WTC11 (cell line): ENCODE results near the gene PREB. TPM values are rescaled to one million over a fixed set of nuclear protein-coding genes. Genes with fewer than 3 reads are reported as not detected.

Experiments used
- ATAC-seq: fragments of 200-7000 bp; cut with Tn5 transposase; 2 replicates; pipeline ENCODE4 v1.10.0; 2021; ENCODE audit warnings: mild to moderate bottlenecking, moderate library complexity
- CTCF ChIA-PET: fragments of 300-600 bp; sonication (Branson Sonifier 250); formaldehyde crosslinking; loops from one replicate; lab custom pipeline; 2021; ENCODE audit warnings: antibody characterized with exemption; lab: Charles Lee
- POLR2A ChIA-PET: fragments of 350-600 bp; sonication (Branson Sonifier 250); formaldehyde crosslinking; loops from one replicate; lab custom pipeline; 2021; ENCODE audit warnings: antibody characterized with exemption; lab: Charles Lee
- DNase-seq: peaks from one replicate; pipeline ENCODE4 v3.0.0; 2021; ENCODE audit warnings: low spot score
- H3K27ac Mint-ChIP-seq: 2 replicates; pipeline ENCODE4 v1.8.0; 2021; ENCODE audit warnings: mixed read lengths
- H3K27me3 Mint-ChIP-seq: 2 replicates; pipeline ENCODE4 v1.8.0; 2021; ENCODE audit warnings: low read depth, mild to moderate bottlenecking, moderate library complexity, mixed read lengths
- H3K36me3 Mint-ChIP-seq: 2 replicates; pipeline ENCODE4 v1.8.0; 2021; ENCODE audit warnings: mixed read lengths
- H3K4me1 Mint-ChIP-seq: 2 replicates; pipeline ENCODE4 v1.8.0; 2022; ENCODE audit warnings: mixed read lengths
- H3K4me3 Mint-ChIP-seq: 2 replicates; pipeline ENCODE4 v1.8.0; 2021; ENCODE audit warnings: mild to moderate bottlenecking, moderate library complexity, mixed read lengths
- H3K9me3 Mint-ChIP-seq: 2 replicates; pipeline ENCODE4 v1.8.0; 2021; ENCODE audit warnings: mixed read lengths
- FOXJ3 ChIP-seq: sonication (generic); formaldehyde crosslinking; IDR thresholded peaks from 2 replicates; pipeline ENCODE4 v1.9.0; 2021; ENCODE audit warnings: missing genetic modification reagents, mild to moderate bottlenecking, borderline replicate concordance
- JUN ChIP-seq: sonication (generic); formaldehyde crosslinking; IDR thresholded peaks from 2 replicates; pipeline ENCODE4 v1.8.0; 2023; ENCODE audit warnings: mild to moderate bottlenecking, missing genetic modification reagents
- NR1H2 ChIP-seq: sonication (generic); formaldehyde crosslinking; IDR thresholded peaks from 2 replicates; pipeline ENCODE4 v1.9.0; 2021; ENCODE audit warnings: mild to moderate bottlenecking, moderate library complexity, missing genetic modification reagents
- RELA ChIP-seq: sonication (generic); formaldehyde crosslinking; IDR thresholded peaks from 2 replicates; pipeline ENCODE4 v1.8.1; 2022; ENCODE audit warnings: missing genetic modification reagents, mild to moderate bottlenecking, borderline replicate concordance
- ZBTB21 ChIP-seq: sonication (generic); formaldehyde crosslinking; IDR thresholded peaks from 2 replicates; pipeline ENCODE4 v1.8.1; 2023; ENCODE audit warnings: mild to moderate bottlenecking, missing genetic modification reagents, borderline replicate concordance
- ZNF138 ChIP-seq: sonication (generic); formaldehyde crosslinking; conservative IDR thresholded peaks from 2 replicates; pipeline ENCODE4 v1.8.1; 2022; ENCODE audit warnings: mild to moderate bottlenecking, moderate library complexity, missing genetic modification reagents
- ZNF396 ChIP-seq: fragments of 250-450 bp; sonication (Bioruptor Pico); IDR thresholded peaks from 2 replicates; pipeline ENCODE4 v1.8.0; 2021; ENCODE audit warnings: mild to moderate bottlenecking, moderate library complexity, borderline replicate concordance
- ZNF423 ChIP-seq: fragments of 250-450 bp; sonication (Bioruptor Pico); IDR thresholded peaks from 2 replicates; pipeline ENCODE4 v2.1.2; 2022; ENCODE audit warnings: mild to moderate bottlenecking, moderate library complexity
- total RNA-seq: library from RNA; stranded (reverse); gene quantifications from 3 replicates; pipeline ENCODE4 v1.2.3, GENCODE V29; 2021
- TF ChIP-seq, protein P1 (sequence below): sonication (generic); formaldehyde crosslinking; IDR thresholded peaks from 2 replicates; pipeline ENCODE4 v1.8.0; 2023; ENCODE audit warnings: missing genetic modification reagents
- TF ChIP-seq, protein P2 (sequence below): sonication (generic); formaldehyde crosslinking; IDR thresholded peaks from 2 replicates; pipeline ENCODE4 v1.8.0; 2022; ENCODE audit warnings: missing genetic modification reagents
- TF ChIP-seq, protein P3 (sequence below): sonication (generic); formaldehyde crosslinking; IDR thresholded peaks from 2 replicates; pipeline ENCODE4 v1.8.1; 2022; ENCODE audit warnings: mild to moderate bottlenecking, missing genetic modification reagents, moderate library complexity, borderline replicate concordance
- TF ChIP-seq, protein P4 (sequence below): sonication (generic); formaldehyde crosslinking; IDR thresholded peaks from 2 replicates; pipeline ENCODE4 v1.8.1; 2023; ENCODE audit warnings: mild to moderate bottlenecking, missing genetic modification reagents
- TF ChIP-seq, protein P5 (sequence below): sonication (generic); formaldehyde crosslinking; IDR thresholded peaks from 2 replicates; pipeline ENCODE4 v1.8.1; 2023; ENCODE audit warnings: mild to moderate bottlenecking, moderate library complexity, missing genetic modification reagents

The PREB gene
- total RNA-seq, 1 experiment from 2014 or later, result 69.2 TPM

DNA sequence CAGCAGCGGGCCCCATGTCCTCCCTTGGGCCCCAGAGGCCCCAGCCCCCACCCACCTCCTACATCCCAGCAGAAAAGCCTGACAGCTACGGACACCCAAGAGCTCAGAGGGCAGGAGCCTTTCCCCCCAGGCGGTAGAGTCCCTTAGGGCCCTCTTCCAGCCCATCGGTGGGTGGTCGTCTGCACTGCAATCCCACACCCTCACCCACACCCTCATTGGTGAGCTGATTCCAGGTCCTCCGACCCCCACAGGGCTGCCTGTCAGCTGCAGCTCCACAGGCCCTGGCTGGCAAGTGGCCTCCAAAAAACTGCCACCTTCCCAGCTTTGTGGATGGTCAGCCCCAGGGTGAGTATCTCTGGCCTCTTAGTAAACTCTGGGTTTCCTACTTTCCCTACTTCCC, 24.8 kb upstream of the PREB start:
- no peaks in the 10 kb centered on the region for H3K27me3 Mint-ChIP-seq
- no peak for TF ChIP-seq NR1H2 (CRISPR knock-in tag)
- no peak for TF ChIP-seq ZNF396 (CRISPR knock-in tag)
- TF ChIP-seq JUN (CRISPR knock-in tag), result no peak
- TF ChIP-seq FOXJ3 (CRISPR knock-in tag), result no peak
- TF ChIP-seq, protein P1, sequence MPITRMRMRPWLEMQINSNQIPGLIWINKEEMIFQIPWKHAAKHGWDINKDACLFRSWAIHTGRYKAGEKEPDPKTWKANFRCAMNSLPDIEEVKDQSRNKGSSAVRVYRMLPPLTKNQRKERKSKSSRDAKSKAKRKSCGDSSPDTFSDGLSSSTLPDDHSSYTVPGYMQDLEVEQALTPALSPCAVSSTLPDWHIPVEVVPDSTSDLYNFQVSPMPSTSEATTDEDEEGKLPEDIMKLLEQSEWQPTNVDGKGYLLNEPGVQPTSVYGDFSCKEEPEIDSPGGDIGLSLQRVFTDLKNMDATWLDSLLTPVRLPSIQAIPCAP (CRISPR knock-in tag), result no peak
- no peak overlapping the region for H3K27ac Mint-ChIP-seq
- ChIA-PET CTCF (interaction anchor here (0.8 to 6.6 kb wide), 4 partner anchors 11 to 73 kb away, joined by 3 to 43 read pairs (median 12); partner anchors contain the start of genes KHK and PREB), POLR2A (interaction anchor here (1.0 kb wide), 1 partner anchor 25 kb away, joined by 6 read pairs; the partner anchor contains the start of gene PREB)
- ATAC-seq, result no peak
- H3K4me3 Mint-ChIP-seq, result no peak overlapping the region
- H3K4me1 Mint-ChIP-seq, result peaks cover 3% of the 10 kb centered on the region
- no peaks in the 10 kb centered on the region for H3K9me3 Mint-ChIP-seq
- DNase-seq, result no peak
- no peaks in the 10 kb centered on the region for H3K36me3 Mint-ChIP-seq

DNA sequence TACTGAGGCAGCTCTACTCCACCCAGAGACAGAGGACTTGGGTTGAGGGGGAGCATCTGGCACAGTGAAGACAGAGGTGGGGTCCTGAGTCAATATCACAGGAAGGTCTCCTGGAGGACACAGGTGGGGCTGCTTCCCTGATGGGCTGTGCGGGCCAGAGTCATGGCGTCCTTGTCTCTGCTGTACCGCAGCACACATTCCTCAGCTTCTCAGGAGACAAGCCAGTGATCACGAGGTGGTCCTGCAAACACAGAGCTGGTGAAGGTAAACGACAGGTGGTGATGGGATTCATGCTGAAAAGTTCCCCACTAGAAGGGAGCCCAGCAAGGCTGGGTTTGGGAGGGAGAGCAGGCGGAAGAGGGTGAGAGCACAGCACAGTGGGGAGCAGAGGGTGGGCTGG, 24.0 kb upstream of the PREB start:
- Mint-ChIP-seq H3K4me3 (no peak overlapping the region), H3K27me3 (no peaks in the 10 kb centered on the region), H3K36me3 (no peaks in the 10 kb centered on the region), H3K27ac (no peak overlapping the region), H3K4me1 (peaks cover 3% of the 10 kb centered on the region), H3K9me3 (no peaks in the 10 kb centered on the region)
- peak; percentile 27 for ATAC-seq
- TF ChIP-seq ZBTB21 (CRISPR knock-in tag), result no peak
- TF ChIP-seq RELA (CRISPR knock-in tag), result no peak
- no peak for TF ChIP-seq ZNF423 (CRISPR knock-in tag)
- TF ChIP-seq, protein P2, sequence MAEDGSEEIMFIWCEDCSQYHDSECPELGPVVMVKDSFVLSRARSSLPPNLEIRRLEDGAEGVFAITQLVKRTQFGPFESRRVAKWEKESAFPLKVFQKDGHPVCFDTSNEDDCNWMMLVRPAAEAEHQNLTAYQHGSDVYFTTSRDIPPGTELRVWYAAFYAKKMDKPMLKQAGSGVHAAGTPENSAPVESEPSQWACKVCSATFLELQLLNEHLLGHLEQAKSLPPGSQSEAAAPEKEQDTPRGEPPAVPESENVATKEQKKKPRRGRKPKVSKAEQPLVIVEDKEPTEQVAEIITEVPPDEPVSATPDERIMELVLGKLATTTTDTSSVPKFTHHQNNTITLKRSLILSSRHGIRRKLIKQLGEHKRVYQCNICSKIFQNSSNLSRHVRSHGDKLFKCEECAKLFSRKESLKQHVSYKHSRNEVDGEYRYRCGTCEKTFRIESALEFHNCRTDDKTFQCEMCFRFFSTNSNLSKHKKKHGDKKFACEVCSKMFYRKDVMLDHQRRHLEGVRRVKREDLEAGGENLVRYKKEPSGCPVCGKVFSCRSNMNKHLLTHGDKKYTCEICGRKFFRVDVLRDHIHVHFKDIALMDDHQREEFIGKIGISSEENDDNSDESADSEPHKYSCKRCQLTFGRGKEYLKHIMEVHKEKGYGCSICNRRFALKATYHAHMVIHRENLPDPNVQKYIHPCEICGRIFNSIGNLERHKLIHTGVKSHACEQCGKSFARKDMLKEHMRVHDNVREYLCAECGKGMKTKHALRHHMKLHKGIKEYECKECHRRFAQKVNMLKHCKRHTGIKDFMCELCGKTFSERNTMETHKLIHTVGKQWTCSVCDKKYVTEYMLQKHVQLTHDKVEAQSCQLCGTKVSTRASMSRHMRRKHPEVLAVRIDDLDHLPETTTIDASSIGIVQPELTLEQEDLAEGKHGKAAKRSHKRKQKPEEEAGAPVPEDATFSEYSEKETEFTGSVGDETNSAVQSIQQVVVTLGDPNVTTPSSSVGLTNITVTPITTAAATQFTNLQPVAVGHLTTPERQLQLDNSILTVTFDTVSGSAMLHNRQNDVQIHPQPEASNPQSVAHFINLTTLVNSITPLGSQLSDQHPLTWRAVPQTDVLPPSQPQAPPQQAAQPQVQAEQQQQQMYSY, result no peak
- TF ChIP-seq, protein P3, sequence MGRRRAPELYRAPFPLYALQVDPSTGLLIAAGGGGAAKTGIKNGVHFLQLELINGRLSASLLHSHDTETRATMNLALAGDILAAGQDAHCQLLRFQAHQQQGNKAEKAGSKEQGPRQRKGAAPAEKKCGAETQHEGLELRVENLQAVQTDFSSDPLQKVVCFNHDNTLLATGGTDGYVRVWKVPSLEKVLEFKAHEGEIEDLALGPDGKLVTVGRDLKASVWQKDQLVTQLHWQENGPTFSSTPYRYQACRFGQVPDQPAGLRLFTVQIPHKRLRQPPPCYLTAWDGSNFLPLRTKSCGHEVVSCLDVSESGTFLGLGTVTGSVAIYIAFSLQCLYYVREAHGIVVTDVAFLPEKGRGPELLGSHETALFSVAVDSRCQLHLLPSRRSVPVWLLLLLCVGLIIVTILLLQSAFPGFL (CRISPR knock-in tag), result no peak
- no peak for TF ChIP-seq ZNF138 (CRISPR knock-in tag)
- TF ChIP-seq, protein P4, sequence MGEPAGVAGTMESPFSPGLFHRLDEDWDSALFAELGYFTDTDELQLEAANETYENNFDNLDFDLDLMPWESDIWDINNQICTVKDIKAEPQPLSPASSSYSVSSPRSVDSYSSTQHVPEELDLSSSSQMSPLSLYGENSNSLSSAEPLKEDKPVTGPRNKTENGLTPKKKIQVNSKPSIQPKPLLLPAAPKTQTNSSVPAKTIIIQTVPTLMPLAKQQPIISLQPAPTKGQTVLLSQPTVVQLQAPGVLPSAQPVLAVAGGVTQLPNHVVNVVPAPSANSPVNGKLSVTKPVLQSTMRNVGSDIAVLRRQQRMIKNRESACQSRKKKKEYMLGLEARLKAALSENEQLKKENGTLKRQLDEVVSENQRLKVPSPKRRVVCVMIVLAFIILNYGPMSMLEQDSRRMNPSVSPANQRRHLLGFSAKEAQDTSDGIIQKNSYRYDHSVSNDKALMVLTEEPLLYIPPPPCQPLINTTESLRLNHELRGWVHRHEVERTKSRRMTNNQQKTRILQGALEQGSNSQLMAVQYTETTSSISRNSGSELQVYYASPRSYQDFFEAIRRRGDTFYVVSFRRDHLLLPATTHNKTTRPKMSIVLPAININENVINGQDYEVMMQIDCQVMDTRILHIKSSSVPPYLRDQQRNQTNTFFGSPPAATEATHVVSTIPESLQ (CRISPR knock-in tag), result no peak
- TF ChIP-seq, protein P5, sequence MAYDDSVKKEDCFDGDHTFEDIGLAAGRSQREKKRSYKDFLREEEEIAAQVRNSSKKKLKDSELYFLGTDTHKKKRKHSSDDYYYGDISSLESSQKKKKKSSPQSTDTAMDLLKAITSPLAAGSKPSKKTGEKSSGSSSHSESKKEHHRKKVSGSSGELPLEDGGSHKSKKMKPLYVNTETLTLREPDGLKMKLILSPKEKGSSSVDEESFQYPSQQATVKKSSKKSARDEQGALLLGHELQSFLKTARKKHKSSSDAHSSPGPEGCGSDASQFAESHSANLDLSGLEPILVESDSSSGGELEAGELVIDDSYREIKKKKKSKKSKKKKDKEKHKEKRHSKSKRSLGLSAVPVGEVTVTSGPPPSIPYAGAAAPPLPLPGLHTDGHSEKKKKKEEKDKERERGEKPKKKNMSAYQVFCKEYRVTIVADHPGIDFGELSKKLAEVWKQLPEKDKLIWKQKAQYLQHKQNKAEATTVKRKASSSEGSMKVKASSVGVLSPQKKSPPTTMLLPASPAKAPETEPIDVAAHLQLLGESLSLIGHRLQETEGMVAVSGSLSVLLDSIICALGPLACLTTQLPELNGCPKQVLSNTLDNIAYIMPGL (CRISPR knock-in tag), result no peak
- DNase-seq, result no peak
- ChIA-PET CTCF (interaction anchor here (0.8 to 6.6 kb wide), 6 partner anchors 11 to 145 kb away, joined by 3 to 43 read pairs (median 6); partner anchors contain the start of genes KHK and PREB), POLR2A (interaction anchor here (1.0 to 1.2 kb wide), 2 partner anchors 9 to 24 kb away, joined by 3 to 6 read pairs; partner anchors contain the start of genes PREB and TCF23)
